AG20443 (cell line): Measurements from ENCODE around the gene SLC38A10.

Experiments used
- DNase-seq: peaks from one replicate; pipeline ENCODE4 v3.0.0; 2012; ENCODE audit warnings: low spot score, mixed read lengths

The SLC38A10 gene

DNA sequence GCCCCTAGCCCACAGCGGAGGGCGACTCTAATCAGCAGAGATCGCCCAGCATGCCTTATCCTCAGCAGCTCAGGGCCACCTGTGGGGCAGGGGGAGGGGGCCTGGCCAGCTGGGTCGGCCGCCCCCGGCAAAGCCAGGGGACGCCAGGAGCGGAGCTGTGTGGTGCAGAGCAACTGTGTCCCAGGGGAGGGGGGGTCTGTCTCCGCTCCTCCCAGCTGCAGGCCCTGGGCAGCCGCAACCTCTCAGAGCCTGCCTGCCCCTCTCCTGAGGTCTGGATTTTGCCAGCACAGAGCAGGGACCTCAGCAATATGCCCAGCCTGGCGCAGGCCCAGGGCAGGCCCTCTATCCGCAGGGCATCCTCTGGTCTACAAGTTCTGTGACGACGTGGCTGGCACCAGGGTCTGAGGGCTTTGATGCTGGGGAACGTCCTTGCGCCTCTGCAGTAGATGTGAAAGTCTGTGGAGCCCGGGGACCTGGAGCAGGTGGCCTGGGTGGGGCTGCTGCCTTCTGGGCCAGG, 36.5 kb upstream of the SLC38A10 start:
- no peak for DNase-seq

GRCh38 chr17:81330884-81331245, 35.8 kb upstream of the SLC38A10 start:
- no peak for DNase-seq

DNA sequence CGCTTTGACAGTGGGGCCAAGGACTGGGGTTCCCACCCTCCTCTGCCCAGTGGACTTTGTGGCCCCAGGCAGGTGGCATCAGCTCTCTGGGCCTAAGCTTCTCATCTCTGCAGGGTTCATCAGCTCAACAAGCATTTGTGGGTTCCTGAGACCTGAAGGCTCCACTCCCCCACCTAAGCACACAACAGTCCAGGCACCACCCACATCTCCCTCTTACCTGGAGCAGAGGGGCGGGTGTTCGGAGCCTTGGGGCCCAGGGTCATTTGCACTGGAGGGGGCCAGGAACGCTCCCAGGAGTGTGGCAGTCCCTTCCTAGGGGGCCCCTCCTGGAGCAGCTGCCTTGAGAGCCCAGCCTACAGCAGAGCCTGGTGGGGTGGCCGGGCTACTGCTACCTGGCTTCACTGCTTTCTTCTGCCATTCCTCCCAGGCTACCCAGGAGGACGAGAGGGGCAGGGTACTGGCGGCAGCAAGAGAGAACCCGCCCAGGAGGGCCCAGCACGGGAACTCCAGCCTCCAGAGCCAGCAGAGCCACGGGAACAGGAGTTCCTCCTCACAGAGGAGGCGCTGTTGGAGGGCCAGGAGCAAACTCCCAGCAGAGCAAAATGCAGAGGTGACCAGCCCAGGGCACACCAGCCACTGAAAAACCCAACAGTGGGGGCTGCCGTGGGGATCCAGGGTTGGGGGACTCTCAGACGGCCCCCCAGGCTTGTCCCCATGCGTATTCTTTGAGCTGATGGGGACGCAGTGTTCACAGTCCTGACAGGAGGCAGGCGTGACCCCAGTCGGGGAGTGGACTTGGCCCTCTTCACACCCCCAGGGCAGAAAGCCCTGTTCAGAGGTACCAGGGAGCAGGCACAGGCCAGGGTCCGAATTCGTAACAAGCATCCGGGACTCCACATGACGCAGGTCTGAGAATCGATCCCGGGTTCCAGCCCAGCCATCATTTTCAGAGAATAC, 35.1 kb upstream of the SLC38A10 start:
- no peak for DNase-seq

- DNase-seq = peak; percentile 95
Measured at GRCh38 chr17:81328978-81329926, 34.1 kb upstream of the SLC38A10 start.

DNA sequence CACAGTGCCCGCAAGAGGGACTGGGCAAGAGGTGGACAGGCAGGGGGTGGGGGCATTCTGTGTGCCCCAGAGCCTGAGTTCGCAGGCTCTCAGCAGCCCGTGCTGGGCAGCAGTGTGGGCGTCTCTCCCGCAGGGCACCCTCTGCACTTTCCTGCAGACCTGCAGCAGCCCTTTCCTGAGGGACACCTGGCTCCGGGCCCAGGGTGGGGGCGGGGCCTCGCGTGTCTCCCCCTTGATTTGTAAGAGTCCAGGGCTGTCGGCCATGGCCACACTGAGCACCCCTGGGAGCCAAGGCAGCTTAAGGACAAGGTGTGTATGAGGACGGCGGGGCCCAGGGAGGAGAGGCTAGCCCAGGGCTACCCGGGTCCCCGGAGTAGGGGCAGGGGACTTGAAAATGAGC, 33.4 kb upstream of the SLC38A10 start:
- DNase-seq = no peak

DNA sequence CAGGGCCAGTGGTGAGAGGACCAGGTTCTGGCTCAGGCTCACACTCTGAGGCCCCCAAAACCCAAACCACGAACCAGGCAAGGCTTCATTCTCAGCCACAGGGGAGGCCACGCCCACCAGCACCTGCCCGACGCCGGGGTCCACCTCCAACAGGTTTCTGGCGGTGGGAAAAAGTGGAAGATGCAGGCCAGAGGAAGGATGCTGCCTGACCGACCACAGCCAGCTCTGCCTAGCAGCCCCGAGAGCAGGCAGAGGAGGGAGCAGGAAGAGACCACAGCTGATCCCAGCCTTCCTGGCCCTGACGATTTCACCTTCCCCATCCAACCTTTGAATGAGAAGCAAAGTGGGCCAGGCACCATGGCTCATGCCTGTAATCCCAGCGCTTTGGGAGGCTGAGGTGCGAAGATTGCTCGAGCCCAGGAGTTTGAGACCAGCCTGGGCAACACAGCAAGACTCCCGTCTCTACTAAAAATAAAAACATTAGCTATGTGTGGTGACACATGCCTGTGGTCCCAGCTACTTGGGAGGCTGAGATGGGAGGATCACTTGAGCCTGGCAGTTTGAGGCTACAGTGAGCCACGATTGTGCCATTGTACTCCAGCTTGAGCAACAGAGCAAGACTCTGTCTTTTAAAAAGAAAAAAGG, 30.7 kb upstream of the SLC38A10 start:
- DNase-seq = no peak

GRCh38 chr17:81324851-81325713, 30.0 kb upstream of the SLC38A10 start:
- DNase-seq = no peak

DNA sequence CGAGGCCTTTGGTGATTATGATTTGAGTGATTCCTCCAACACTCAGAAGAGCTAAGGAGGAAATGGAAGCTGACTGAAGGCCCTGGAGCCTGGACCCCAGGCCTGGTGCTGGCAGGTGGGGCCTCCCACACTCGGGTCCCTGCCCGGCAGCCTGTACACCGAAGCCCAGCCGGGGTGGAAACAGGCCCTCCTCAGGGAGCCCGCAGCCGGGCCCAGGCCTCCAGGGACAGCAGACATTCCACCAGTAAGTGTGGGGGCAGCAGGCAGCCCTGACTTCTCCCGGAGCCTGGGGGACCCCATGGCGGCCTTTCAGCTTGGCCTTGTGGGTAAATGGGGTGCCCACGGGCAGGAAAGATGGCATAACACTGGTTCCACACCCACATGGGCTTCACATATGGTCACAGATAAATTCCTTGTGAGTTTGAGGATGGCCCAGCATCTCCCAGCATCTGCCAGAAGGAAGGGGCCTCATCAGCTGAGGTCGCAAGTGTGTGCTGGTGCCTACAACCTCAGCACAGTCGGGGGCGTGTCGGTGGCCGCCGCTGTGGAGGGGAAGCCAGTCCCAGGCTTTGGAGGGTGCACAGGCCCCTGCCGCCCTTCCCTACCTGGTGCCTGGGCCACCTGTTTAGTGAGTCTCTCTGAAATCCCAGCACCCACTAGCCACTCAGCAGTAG, 29.2 kb upstream of the SLC38A10 start:
- DNase-seq = no peak

DNA sequence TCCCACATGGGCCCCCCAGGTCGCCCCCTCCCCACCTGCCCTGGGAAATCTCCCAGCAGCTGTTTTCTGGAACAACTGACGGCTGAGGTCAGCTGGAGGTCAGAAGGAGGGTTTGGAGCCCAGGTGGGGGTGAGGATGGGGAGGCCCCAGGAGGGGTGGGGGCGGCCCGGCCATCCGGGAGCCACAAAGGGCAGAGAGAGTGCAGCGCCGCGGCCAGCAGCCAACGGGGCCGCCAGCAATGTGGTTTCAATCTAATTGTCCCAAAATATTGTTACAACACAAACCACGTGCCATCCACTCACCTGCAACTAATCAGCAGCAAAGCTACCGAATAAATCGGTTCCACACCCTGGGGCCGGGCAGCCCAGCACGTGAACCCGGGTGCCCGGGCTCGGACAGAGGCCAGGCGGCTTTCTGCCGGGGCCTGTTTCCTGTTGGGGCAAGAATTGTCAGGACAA, 28.3 kb upstream of the SLC38A10 start:
- DNase-seq = peak; percentile 70

DNA sequence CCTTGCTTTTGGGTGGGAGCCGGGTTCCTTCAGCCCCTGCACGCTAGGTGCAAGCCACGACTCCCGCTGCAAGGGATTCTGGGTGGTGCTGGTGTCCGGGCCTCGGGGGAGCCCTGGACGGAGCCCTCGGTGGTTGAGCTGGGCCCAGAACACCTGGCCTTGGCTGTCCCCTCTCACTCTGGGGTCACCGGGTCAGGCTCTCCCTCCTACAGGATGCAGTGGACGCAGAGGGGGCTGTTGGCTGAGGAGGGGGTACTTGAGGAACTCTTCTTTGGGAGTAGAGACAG, 27.9 kb upstream of the SLC38A10 start:
- DNase-seq = no peak

GRCh38 chr17:81322271-81323082, 27.4 kb upstream of the SLC38A10 start:
- peak; percentile 76 for DNase-seq

DNA sequence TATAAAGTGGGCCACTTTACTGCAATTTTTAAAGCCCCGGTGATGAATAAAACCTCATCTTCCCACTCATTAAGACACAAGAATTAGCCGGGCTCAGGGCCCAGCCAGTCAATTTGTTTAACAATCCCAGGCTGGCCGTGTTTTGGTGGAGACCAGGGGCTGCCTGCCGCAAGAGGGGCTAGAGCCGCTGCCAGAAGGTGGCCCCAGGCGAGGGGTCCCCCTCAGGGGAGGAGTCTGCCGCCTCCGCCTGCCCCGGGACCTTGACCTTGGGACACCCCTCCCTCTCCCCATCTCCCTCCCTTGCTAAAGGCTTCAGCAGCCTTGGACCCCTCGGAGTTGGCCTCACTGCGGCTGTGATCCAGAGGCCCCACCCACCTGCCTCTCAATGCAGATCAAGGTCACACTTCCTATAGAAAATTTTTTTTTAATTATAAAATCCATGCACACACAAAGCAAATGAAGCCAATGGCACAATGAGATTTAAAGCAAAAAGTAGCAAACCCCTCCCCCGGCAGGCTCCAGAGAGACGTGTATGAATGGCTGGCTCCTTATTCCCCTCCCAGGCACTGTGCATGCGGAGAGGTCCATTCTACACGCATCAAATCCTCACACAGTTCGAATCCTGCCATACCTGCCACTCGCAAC, 23.0 kb upstream of the SLC38A10 start:
- DNase-seq = no peak

DNA sequence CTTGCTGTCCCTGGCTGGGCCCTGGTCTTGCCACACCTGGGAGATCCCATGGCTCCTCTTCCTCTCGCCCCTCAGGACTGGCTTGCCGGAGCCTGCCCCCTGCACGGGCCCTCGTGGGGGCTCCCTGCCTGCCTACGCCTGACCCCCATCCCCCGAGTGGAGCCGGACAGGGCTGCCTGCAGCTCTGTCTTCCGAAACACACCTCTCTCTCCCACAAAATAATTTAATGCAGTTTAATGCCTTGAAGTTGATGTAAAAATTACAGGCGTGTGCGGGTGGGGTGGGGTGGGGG, 22.4 kb upstream of the SLC38A10 start:
- no peak for DNase-seq

DNA sequence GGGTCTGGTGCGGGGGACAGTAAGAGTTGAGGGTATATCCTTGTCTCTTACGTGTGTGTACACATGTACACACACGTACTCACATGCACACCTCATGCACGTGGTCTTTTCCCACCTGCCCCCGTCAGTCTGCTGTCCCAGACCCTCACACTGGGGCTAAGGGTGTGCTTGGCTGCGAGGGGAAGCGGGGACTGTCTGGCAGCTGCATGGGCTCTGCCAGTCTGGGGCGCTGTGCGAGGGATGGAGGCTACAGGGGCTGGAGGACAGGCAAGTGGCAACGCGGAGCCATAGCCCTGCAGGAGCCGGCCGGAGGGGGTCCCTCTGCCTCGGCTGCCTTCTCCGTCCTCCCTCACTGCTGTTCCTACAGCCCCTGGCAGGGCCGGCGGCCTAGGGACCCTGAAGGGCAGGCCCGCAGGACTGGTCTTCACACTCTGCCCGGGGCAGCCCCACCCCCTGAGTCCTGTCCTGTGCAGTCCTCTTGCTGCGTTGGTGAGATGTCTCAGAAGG, 20.8 kb upstream of the SLC38A10 start:
- no peak for DNase-seq

- no peak for DNase-seq
Measured at GRCh38 chr17:81315129-81315884, 20.2 kb upstream of the SLC38A10 start.

GRCh38 chr17:81314398-81315081, 19.4 kb upstream of the SLC38A10 start:
- DNase-seq = no peak

DNA sequence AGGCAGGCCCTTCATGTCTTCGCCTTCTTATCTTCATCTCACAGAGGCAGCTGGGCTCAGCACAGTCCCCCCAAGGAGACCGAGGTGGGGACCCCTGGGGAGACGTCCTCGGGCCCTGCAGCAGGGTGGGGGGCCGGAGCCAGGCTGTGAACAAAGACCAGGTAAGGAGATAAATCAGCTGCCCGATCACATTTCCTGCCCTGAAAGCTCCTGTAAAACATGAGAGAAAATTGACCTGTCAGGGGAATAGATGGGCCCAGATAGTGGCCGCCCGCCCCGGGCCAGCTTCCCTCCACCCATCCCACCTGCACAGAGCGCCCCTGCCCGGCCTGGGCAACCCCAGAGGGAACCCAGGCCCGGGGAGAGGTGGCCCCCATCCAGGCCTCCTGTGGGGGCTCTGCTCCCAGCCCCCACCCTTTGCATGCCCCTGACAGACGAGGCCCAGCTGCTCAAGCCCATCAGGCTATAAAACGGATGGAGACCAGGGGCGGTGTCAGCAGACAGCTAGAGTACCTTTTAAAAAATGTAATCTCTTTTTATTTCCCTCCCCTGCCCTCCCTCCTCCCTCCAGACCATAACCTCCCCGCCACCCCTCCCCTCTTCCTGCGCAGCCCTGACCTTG, 18.8 kb upstream of the SLC38A10 start:
- no peak for DNase-seq
